SHP77 treated with DMSO at 0.1 percent for 48 hours (cell line): ENCODE results near the gene ABCA12.
"Not testable (repeated sequence)": the region's sequence is repeated elsewhere in the genome, so short reads cannot be mapped to it uniquely, and the experiment has no call there.

ENCODE experiments used
- DNase-seq: peaks from one replicate; lab custom pipeline; 2025; lab: John Stamatoyannopoulos, UW

ABCA12 gene, protein sequence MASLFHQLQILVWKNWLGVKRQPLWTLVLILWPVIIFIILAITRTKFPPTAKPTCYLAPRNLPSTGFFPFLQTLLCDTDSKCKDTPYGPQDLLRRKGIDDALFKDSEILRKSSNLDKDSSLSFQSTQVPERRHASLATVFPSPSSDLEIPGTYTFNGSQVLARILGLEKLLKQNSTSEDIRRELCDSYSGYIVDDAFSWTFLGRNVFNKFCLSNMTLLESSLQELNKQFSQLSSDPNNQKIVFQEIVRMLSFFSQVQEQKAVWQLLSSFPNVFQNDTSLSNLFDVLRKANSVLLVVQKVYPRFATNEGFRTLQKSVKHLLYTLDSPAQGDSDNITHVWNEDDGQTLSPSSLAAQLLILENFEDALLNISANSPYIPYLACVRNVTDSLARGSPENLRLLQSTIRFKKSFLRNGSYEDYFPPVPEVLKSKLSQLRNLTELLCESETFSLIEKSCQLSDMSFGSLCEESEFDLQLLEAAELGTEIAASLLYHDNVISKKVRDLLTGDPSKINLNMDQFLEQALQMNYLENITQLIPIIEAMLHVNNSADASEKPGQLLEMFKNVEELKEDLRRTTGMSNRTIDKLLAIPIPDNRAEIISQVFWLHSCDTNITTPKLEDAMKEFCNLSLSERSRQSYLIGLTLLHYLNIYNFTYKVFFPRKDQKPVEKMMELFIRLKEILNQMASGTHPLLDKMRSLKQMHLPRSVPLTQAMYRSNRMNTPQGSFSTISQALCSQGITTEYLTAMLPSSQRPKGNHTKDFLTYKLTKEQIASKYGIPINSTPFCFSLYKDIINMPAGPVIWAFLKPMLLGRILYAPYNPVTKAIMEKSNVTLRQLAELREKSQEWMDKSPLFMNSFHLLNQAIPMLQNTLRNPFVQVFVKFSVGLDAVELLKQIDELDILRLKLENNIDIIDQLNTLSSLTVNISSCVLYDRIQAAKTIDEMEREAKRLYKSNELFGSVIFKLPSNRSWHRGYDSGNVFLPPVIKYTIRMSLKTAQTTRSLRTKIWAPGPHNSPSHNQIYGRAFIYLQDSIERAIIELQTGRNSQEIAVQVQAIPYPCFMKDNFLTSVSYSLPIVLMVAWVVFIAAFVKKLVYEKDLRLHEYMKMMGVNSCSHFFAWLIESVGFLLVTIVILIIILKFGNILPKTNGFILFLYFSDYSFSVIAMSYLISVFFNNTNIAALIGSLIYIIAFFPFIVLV (N-terminal part only)

DNA sequence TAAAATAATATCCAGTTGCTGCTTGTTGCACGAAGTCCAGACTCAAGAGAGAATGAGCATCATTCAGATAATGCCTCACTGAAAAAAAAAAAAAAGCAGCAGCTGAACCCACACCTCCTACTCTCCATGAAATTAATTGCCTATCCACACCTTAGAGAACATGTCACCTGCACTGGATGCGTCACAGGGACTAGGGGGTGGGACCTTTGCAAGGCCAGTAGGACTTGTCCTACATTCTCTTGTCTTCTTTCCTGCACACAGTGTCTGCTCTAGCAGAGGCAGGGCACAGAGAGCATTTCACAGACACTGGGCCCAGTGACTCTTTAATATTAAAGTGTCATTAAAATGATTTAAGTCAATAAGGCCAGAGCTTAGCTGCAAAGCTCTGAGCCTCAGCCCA lies at the start of gene ABCA12:
TSS of gene ABCA12 (minus strand) at position 148 of the 400 bp plus-strand sequence. CDS start 418 bp downstream, outside the sequence.
- peak; percentile 6 for DNase-seq

DNA sequence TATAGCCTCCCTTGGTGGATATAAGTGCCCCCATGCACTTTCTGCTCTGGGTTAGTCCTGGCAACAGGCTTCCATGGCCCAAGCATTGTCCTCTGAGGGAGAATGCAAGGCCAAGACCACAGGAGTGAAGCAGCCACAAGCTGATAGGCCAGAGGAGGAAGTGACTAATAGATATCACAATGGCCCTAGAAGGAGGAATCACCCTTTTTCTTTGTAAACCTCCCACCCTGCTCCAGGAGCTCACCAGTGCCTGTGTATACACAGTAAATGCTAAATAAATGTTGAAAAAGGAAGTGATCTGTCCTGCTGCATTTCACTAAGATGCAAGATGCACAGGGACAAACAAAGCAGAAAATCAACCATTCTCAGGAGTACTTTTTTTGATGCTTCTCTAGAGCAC lies 49.7 kb upstream of the ABCA12 start:
- no peak for DNase-seq

DNA sequence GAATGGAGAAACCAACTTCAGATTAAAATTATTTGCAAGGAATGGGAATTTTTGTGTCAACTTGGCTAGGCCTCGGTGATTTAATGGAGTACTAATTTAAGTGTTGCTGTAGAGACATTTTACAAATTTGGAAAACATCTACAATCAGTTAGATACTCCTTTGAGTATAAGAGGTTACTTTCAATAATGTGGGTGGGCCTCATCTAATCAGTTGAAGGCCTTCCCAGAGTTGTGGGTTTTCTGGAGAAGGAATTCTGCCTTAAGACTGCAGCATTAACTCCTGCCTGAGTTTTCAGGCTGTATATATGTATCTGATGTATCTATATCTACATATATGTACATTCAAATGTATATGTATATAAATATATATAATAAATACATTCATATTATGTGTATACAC lies 47.6 kb upstream of the ABCA12 start:
- no peak for DNase-seq

DNA sequence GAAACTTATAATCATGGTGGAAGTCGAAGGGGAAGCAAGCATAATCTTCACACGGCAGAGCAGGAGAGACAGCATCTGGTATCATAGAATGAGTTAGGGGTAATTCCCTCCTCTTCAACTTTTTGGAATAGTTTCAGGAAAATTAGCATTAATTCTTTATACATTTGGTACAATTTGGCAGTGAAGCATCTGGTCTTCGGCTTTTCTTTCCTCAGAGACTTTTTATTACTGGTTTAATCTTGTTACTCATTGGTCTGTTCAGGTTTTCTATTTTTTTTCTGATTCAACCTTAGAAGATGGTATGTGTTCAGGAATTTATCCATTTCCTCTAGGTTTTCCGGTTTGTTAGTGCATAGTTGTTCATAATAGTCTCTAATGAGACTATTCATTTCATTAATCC lies 39.7 kb upstream of the ABCA12 start:
- no peak for DNase-seq

DNA sequence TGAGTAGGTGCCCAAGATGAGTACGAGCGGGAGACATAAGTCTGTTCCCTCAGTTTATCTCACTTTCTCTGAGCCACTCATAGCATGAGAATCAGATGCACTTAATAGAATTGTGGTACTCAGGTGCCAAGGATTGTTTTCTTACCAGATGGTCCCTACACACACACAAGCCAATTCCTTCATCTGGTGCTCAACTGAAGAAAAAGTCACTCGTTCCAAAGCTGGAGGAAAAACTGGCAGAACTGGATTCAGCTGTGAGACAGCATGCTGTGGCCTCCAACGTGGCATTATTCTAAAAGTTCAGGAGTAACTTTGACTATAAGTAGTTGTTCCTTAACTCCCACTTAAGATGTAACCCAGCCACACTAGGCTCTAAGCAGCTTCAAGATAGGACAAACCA lies 33.4 kb upstream of the ABCA12 start:
- no peak for DNase-seq

DNA sequence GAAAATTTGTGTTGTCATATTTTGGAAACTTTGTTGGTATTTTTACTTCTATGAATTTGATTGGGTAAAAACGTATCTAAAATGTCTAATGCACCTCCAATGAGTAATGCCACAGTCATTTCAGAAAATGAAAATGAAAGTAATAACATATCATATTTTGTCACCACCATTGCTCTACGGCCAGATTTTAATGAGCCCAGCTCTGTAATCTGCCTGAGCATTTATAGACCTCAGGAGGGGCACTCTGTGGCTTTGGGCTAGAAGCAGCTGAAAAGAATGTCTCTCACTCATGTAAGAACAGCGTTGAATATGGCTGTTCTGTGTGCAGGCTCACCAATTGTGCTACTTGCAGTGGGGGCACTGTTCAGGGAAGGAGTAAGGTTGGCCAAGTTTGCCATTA lies 32.7 kb upstream of the ABCA12 start:
- DNase-seq: no peak

DNA sequence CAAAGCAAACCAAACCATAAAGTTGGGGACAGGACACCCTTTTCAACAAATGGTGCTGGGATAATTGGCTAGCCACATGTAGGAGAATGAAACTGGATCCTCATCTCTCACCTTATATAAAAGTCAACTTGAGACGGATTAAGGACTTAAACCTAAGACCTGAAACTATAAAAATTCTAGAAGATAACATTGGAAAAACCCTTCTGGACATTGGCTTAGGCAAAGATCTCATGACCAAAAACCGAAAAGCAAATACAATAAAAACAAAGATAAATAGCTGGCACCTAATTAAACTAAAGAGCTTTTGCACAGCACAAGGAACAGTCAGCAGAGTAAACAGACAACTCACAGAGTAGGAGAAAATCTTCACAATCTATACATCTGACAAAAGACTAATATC lies 28.1 kb upstream of the ABCA12 start:
- not testable (repeated sequence) for DNase-seq

DNA sequence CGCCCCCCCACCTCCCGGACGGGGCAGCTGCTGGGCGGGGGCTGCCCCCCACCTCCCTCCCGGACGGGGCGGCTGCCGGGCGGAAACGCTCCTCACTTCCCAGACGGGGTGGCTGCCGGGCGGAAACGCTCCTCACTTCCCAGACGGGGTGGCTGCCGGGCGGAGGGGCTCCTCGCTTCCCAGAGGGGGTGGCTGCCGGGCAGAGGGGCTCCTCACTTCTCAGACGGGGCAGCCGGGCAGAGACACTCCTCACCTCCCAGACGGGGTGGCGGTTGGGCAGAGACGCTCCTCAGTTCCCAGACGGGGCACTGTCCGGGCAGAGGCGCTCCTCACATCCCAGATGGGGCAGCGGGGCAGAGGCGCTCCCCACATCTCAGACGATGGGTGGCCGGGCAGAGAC lies 24.9 kb upstream of the ABCA12 start:
- DNase-seq: not testable (repeated sequence)

DNA sequence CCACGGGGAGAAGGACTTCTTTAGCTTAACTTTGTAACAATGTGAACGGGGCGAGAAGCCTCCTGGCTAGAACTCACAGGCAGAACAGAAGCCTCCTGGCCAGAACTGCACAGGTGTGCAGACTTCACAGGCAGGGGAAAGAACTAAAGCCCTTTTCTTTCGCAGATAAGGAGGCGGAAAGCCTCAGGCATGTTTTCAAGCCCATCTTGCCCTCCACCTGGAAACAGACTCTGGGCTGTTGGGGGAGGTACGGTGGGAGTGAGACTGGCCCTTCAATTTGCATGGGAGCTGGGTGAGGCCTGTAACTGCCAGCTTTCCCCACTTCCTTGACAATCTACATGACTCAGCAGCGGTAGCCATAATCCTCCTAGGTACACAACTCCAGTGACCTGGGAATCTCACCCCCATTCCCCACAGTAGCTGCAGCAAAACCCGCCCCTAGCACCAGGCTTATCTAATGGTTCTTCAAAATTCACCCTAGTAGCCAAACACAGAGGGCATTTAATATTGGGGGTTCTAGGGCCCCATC lies 22.9 kb upstream of the ABCA12 start:
- no peak for DNase-seq

DNA sequence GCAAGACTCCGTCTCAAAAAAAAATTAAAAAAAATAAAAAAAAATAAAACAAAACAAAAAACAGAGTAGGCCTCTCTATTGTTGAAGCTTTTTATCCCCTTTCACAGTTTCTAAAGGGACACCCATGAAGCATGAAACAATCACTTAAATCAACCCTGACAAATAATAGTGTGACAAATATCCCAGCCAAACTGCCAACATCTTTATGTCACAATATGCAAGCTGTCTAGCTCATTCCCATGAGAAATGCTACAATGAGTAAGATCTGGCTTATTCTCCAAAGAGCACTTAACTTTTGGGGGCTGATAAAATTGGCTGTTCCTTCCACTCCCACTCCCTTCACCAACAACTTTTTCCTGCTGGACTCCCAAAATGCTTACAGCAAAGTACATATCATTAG lies 21.7 kb upstream of the ABCA12 start:
- no peak for DNase-seq

DNA sequence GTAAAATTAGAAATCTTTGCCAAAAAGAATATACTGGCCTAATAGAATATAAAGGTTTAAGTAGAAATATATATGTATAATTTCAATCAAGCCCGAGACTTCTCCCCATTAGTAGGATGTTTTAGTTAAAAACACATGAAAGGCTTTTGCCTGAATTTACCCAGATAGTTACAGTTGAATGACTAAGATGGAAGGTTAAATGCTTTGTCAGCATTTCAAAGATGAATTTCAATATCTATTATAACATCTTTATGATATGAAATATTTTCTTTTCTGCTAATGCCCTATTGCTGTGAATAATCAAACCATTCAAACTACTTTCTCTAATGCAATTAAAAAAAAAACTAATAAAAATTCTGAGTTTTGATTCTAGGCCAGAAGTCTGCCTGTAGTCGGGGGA lies 18.0 kb upstream of the ABCA12 start:
- no peak for DNase-seq

DNA sequence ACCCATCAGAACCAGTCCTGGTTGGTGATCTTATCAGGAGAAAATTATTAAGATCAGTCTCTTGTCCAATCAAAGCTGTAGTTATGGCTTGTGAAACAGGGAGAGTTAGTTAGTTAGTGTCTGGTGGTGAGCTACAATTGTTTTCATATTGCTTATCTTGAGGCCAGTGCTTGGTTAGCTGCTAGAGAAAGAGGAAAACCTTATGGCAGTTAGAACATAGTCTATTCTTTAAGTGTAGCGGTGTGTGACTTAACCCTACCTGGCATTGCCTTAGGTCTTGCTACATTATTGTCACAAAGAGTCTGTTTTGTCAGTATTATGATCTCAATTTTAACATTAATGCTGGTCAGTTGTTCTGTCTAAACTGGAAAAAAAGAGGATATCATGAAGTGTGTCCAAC lies 11.5 kb upstream of the ABCA12 start:
- no peak for DNase-seq

DNA sequence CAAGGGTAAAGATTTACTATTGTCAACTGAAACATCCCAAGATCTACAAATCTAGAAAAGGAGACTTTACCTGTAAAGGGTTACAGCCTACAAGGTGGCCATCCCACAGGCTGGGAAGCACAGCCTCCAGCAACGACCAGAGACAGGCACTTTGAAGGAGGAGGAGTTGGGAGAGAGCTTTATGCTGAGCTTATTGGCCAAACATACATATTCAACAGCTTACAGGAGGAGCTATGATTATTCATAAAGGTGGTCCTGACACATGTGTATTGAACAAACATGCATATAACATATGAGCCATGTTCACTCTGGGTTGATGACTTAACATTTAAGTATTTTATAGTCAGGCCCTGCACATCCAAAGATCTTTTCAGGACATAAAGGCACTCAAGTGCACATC lies 11.1 kb upstream of the ABCA12 start:
- DNase-seq: no peak

DNA sequence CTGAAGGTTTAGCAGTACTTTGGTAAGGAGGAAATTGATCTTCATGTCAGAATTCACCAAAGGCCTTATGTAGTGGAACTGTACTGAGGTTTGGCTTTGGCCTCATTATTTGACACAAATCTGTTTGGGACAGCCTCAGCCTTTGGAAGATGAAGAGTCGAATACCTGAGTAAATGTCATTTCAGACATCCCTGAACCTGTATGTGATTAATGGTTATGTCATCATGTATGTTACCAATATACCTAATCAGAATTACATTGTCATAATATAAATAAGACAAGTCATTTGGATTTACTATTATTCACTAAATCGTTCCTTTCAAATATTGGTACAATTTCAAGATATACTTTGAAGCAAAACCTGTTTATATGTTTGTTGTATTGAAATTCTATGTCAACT lies 10.6 kb upstream of the ABCA12 start:
- DNase-seq: no peak

DNA sequence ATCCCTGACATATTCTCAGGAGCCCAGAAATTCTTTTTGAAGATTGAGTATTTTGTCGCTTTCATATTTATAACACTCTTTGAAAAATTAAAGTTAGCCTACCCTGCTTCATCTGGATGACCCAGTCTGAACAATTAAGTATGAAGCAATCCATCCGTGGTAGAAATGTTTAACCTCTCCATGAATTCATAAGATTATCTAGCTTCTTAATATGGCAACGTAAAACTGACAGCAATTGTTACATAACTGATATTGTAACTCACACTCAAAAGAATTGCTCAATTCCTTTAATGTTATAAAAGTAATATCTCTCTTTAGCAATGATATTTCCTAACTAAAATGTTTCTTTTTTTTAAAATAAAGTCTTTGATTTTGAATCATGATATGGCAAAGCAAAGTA lies 7.2 kb upstream of the ABCA12 start:
- no peak for DNase-seq

DNA sequence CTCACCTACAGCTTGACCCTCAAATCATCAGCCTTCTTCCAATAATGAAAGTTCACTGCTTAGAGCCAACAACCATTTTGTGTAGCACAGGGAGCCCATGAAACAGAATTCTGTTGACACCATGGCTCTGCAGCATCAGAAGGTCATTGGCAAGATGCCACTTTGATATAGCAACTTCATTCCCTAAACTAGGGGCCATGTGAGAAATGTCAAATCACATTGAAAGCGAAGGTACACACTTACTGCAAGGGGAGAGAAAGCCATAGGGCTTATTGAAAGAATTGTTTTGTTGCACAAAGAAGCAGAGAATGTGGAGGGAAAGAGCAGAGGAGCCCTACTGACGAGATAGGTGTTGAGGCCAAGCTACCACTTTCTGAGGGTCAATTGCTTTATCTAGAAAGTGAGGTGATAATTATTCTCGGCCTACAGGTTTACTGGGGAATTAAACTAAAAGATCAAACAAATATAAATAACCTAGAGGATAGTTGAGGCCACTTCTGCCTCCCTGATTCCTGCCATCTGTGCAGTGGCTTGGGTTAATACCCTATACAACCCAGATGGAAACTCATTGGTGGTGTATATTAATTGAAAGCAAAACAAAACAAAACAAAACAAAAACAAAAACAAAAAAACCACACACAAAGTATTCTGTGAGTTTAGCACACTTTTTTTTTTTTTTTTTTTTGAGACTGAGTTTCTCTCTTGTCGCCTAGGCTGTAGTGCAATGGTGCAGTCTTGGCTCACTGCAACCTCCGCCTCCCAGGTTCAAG lies 5.9 kb upstream of the ABCA12 start:
- DNase-seq: no peak

DNA sequence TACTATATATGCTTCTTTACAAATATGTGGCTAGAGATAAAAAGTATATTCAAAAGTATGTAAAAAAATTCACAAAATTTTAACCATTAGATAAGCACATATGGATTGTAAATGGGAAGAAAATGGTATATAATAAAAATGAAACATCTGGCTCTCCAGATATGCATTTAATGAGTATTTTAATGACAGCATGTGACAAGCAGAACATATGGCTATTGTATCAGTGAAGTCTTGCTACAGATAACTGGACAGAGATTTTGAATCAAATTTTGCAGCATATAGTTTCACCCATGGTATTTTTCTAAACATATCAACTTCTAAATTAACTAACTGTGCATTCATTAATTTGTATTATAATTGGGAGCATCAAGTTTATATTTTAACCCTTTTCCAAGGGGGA lies 5.0 kb upstream of the ABCA12 start:
- no peak for DNase-seq

DNA sequence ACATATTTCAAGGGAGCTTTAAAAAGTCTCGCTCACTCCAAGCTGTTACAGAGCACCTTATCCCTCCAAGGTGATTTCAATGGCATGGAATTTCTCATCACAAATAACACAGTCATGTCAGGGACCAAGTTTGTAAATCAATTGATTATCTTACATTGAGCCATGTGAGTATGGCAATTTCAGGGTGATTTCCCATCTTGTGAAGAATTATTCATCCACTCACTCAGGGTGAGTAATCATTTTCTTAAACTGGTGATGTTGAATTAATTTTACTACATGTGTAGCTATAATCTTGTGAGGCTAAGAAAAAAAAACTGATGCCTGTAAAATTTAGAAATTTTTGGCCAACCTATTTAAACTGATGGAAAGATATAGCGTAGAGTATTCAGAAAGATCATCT lies 3.3 kb upstream of the ABCA12 start:
- no peak for DNase-seq

DNA sequence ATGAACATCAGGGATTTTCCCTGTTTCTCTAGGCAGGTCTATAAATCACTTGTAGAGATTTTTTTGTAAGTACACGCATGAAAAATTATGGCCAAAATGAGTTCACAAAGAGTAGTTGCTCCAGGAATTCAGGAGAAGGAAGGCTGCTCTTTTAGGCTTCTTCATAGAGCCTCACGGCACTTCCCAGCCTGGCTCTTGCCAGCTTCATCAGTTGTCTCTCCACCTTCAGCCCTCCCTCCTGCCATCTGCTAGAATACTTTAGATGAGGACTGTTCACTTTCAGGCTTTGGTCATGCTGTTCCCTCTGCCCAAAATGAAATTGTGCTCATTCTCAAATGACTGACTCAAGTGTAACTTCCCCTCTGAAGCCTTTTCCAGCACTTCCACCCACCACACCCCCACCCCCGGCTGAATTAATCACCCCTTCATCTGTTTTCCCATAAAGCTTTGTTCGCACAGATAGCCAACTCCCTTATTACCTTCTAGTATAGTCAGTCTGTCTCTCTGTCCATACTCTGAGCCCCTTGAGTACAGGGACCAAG lies 1.8 kb upstream of the ABCA12 start:
- DNase-seq: no peak

DNA sequence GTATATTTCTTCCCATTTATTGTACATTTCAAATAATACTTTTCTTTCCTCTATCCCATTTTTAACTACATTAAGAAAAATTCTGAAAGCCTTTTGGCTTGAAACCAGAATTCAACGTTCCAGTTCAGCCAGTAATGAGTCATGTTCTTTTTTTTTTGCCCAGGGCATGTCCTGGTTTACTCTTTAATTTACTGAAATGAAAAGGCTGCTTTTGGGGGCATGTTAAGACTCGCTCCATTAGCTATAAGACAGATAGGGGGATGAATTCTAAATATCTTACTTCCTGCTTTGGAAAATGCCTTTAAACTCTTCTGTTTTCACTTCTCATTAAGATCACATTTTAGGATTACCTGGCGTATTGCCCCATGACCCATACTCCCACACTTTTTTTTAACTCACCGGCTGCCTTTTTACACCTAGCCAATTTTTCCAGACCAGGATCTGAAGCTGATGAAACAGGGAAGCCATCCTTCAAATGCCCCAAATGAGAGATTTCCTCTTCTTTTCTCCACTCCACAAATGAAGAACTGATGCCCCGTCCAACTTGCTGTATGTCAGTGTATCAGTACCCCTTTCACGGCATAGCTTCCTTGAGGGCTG lies 585 bp downstream of the ABCA12 start:
- DNase-seq: no peak

DNA sequence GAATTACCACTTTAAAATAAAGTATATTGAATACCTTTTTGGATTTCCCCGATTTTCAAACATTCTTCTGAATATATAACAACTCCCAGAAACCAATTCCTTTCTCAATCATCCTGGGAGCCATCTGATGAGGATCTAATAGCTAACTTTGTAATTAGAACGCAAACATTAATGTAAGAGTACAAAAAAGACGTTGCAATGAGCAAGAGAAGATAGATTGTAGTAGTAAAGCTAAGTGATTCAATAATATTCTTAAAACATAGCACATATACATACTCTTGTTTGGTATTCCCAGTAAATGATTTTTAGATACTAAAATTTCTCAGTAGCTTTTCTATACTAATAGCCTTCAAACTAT lies 1.1 kb downstream of the ABCA12 start:
- no peak for DNase-seq
